Activated naive CD4-positive, alpha-beta T cell treated with anti-CD3 and anti-CD28 coated beads, Interleukin-2, amount 50 U/mL, for 24 hours (primary cell): ENCODE results near the gene PRUNE2.

Experiments
- H3K27ac Mint-ChIP-seq: one replicate; pipeline ENCODE4 v1.8.0; 2021; ENCODE audit warnings: mild to moderate bottlenecking, mixed read lengths
- H3K27me3 Mint-ChIP-seq: one replicate; pipeline ENCODE4 v1.8.0; 2021; ENCODE audit warnings: mixed read lengths
- H3K36me3 Mint-ChIP-seq: one replicate; pipeline ENCODE4 v1.8.0; 2021; ENCODE audit warnings: mixed read lengths
- H3K4me1 Mint-ChIP-seq: one replicate; pipeline ENCODE4 v1.8.0; 2021; ENCODE audit warnings: mixed read lengths
- H3K4me3 Mint-ChIP-seq: one replicate; pipeline ENCODE4 v1.8.0; 2021; ENCODE audit warnings: mild to moderate bottlenecking, mixed read lengths
- H3K9me3 Mint-ChIP-seq: one replicate; pipeline ENCODE4 v1.8.0; 2021; ENCODE audit warnings: mixed read lengths

Gene PRUNE2

GRCh38 chr9:76891279-76891678 is 14.6 kb downstream of the PRUNE2 start:
- Mint-ChIP-seq H3K27ac (no peak overlapping the region), H3K4me1 (no peaks in the 10 kb centered on the region), H3K9me3 (no peaks in the 10 kb centered on the region), H3K4me3 (no peak overlapping the region), H3K36me3 (no peaks in the 10 kb centered on the region), H3K27me3 (peaks cover 3% of the 10 kb centered on the region)

DNA sequence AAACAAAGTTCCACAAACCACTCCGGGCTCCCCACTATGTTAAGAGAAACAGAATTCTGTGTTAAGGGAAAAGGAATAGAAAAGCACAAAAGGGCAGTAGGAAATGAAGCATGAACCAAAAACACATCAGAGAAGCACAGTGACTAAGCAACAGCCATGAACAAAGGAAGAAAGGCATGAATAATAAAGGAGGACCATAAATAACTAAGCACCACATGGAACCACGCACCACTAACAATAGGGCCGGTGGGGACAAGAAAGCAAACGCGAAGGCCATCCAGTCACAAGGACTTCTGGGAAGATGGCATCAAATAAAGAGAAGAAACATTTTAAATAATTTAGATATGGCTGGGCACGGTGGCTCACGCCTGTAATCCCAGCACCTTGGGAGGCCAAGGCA is 18.0 kb downstream of the PRUNE2 start:
- Mint-ChIP-seq H3K9me3 (no peaks in the 10 kb centered on the region), H3K27me3 (peaks cover 2% of the 10 kb centered on the region), H3K27ac (no peak overlapping the region), H3K4me1 (no peaks in the 10 kb centered on the region), H3K4me3 (no peak overlapping the region), H3K36me3 (no peaks in the 10 kb centered on the region)

GRCh38 chr9:76887003-76887821 is 18.7 kb downstream of the PRUNE2 start:
- Mint-ChIP-seq H3K27ac (no peak overlapping the region), H3K36me3 (no peaks in the 10 kb centered on the region), H3K9me3 (no peaks in the 10 kb centered on the region), H3K27me3 (peaks cover 2% of the 10 kb centered on the region), H3K4me1 (no peaks in the 10 kb centered on the region), H3K4me3 (no peak overlapping the region)

- Mint-ChIP-seq H3K4me3 (no peak overlapping the region), H3K27me3 (peaks cover 2% of the 10 kb centered on the region), H3K36me3 (no peaks in the 10 kb centered on the region), H3K9me3 (no peaks in the 10 kb centered on the region), H3K4me1 (no peaks in the 10 kb centered on the region), H3K27ac (no peak overlapping the region)
These were observed 19.6 kb downstream of the PRUNE2 start for GRCh38 chr9:76886318-76886717.

DNA sequence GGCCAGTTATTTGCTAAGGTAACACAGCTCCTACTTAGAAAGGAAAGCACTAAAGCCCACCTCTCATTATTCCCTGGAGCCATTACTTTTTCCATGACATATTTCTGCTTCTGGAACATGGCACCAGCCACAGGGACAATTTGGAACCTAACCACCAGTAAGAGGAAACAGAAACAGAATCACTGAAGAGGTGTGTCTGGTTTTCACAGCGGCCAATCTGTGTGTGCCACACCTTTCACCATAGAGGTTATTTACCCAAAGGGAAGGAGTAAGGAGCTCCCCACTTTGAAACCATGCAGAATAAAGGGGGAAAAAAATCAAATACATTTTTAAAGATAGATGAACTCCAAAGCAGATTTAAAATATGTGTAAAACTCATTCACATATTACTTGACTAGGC is 21.1 kb downstream of the PRUNE2 start:
- Mint-ChIP-seq H3K4me3 (no peak overlapping the region), H3K27me3 (peaks cover 2% of the 10 kb centered on the region), H3K4me1 (no peaks in the 10 kb centered on the region), H3K36me3 (no peaks in the 10 kb centered on the region), H3K9me3 (no peaks in the 10 kb centered on the region), H3K27ac (no peak overlapping the region)

- Mint-ChIP-seq H3K9me3 (no peaks in the 10 kb centered on the region), H3K27ac (no peak overlapping the region), H3K36me3 (no peaks in the 10 kb centered on the region), H3K4me3 (no peak overlapping the region), H3K4me1 (no peaks in the 10 kb centered on the region), H3K27me3 (peaks cover 2% of the 10 kb centered on the region)
These were observed 22.5 kb downstream of the PRUNE2 start for GRCh38 chr9:76883341-76883855.

DNA sequence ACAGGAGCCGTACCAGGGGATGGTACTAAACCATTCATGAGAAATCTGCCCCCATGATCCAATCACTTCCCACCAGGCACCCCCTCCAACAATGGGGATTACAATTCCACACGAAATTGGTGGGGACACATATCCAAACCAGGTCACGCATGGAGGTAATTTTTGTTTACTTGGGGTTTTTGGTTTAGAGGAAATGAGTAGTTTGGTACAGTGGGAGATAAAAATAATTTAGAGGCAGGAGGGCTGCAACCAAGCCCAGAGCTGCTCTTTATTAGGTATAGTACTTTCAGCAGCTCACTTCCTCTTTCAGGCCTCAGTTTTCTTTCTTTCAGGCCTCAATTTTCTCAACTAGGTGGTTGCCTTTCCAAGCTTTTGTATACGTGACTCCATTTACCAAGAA is 23.2 kb downstream of the PRUNE2 start:
- Mint-ChIP-seq H3K36me3 (no peaks in the 10 kb centered on the region), H3K9me3 (no peaks in the 10 kb centered on the region)

DNA sequence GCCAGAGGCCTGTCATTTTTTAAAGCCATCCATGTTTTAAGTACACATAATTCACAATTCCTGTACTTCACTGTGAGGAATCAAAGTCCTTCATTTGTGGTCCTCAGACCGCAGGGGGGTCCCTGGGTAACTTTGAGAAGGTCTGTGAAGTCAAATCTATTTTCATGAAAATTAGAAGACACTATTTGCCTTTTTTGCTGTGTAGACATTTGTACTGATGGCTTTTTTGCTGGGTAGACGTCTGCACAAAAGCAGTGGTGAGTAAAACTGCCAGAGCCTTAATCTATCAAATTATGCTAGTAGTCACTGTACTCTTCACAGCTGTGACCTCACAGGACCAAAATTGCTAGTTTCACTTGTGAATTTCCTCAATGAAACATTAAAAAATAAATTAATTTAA is 25.7 kb downstream of the PRUNE2 start:
- no peaks in the 10 kb centered on the region for H3K27me3 Mint-ChIP-seq
- no peaks in the 10 kb centered on the region for H3K36me3 Mint-ChIP-seq
- H3K27ac Mint-ChIP-seq = no peak overlapping the region
- H3K9me3 Mint-ChIP-seq = no peaks in the 10 kb centered on the region
- H3K4me1 Mint-ChIP-seq = no peaks in the 10 kb centered on the region
- no peak overlapping the region for H3K4me3 Mint-ChIP-seq

More for the DNA sequence above, 23.2 kb downstream of the PRUNE2 start:
- Mint-ChIP-seq H3K4me3 (no peak overlapping the region), H3K27me3 (peaks cover 2% of the 10 kb centered on the region), H3K4me1 (no peaks in the 10 kb centered on the region), H3K27ac (no peak overlapping the region)

DNA sequence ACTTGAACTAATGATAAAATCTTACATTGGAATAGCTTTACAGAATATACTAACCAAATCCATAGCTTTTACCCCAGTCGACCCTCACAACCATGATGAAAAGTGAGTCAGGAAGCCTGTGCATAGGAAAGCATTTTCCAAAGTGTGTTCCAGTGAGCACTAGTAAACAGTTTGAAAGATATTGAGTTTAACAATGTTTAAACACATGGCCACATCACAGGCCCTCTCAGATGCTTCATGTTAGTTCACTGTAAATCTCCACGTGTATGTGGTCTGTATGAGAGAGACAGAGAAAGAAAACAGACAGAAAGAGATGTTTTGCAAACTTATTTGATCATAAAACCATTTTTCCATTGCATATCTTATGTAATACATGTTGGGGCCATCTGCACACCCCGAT is 27.0 kb downstream of the PRUNE2 start:
- Mint-ChIP-seq H3K27ac (no peak overlapping the region), H3K9me3 (no peaks in the 10 kb centered on the region), H3K27me3 (peaks cover 1% of the 10 kb centered on the region), H3K36me3 (no peaks in the 10 kb centered on the region), H3K4me1 (no peaks in the 10 kb centered on the region), H3K4me3 (no peak overlapping the region)

DNA sequence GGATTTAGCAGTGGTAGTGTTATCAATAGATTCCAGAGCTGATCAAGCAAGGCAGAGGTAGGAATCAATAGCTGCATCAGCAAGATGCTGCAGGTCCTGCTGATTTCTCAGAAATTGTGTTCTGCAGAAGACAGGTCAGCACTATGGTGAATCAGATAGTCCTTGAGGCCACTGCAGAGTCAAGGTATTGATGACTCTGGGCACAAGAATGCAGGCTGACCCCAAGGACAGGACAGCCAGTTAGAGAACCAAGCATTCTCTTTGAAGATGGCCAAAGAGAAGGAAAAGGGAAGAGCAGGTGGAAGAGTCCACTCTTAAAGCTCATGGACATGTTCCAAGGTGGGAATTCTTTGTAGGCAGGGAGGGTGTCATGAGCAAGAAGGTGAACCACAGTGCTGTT is 28.0 kb downstream of the PRUNE2 start:
- no peak overlapping the region for H3K27ac Mint-ChIP-seq
- H3K4me3 Mint-ChIP-seq = no peak overlapping the region
- H3K4me1 Mint-ChIP-seq = no peaks in the 10 kb centered on the region
- no peaks in the 10 kb centered on the region for H3K9me3 Mint-ChIP-seq
- H3K36me3 Mint-ChIP-seq = no peaks in the 10 kb centered on the region
- peaks cover 4% of the 10 kb centered on the region for H3K27me3 Mint-ChIP-seq

DNA sequence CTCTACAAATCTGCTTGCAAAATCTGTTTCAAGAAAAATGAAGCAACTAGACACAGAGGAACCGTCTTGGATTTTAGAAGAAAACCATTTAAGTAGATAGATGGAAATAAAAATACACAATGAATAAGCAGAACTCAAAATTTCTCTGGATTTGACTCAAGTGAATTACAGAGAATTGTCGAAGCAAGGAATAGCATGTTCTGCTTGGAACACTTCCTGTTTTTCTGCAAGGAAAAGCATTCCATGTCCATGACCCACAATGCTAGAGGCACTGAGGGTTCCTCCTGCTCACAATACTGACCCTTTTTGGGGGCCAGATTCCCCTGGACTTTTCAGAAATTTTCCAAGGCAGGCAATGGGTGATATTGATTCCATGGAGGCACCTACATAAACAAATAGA is 29.8 kb downstream of the PRUNE2 start:
- Mint-ChIP-seq H3K4me1 (no peaks in the 10 kb centered on the region), H3K4me3 (no peak overlapping the region), H3K36me3 (no peaks in the 10 kb centered on the region), H3K27me3 (peaks cover 5% of the 10 kb centered on the region), H3K27ac (no peak overlapping the region), H3K9me3 (no peaks in the 10 kb centered on the region)

GRCh38 chr9:76873821-76874220 is 32.1 kb downstream of the PRUNE2 start:
- no peaks in the 10 kb centered on the region for H3K4me1 Mint-ChIP-seq

DNA sequence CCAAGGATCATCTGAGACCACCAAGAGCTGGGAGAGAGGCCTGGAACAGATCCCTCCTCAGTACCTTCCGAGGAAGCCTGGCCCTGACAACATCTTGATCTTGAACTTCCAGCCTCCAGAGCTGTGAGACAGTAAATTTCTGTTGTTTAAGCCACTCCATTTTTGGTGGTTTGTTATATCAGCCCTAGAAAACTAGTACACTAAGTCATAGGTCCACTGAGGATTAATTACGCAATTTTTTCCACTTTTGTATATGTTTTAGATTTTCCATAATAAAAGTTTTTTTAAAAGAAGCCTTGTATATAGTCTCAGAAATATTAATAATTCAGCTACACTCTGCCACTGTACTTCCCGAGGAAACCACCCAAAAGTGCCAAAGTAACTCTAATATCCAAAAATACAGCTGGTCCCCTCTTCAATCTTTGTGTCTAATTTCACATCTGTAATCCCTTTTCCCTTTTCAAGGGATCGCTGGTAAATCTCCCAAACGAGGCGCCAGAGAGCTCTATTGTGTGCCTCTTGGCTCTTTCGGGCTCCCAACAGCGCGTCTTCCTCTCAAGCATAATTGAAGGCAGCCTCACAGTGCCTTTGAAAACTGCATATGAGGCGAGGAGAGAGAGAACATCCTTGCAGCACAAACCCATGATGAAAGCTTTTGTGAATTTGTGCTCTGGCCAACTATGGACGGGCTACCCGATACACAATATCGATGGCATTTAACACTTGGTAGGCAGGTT is 32.7 kb downstream of the PRUNE2 start:
- no peaks in the 10 kb centered on the region for H3K9me3 Mint-ChIP-seq
- H3K36me3 Mint-ChIP-seq = no peaks in the 10 kb centered on the region
- H3K4me1 Mint-ChIP-seq = no peaks in the 10 kb centered on the region

More at GRCh38 chr9:76873821-76874220, 32.1 kb downstream of the PRUNE2 start:
- Mint-ChIP-seq H3K36me3 (no peaks in the 10 kb centered on the region), H3K27ac (no peak overlapping the region), H3K9me3 (no peaks in the 10 kb centered on the region), H3K27me3 (peaks cover 5% of the 10 kb centered on the region), H3K4me3 (no peak overlapping the region)

DNA sequence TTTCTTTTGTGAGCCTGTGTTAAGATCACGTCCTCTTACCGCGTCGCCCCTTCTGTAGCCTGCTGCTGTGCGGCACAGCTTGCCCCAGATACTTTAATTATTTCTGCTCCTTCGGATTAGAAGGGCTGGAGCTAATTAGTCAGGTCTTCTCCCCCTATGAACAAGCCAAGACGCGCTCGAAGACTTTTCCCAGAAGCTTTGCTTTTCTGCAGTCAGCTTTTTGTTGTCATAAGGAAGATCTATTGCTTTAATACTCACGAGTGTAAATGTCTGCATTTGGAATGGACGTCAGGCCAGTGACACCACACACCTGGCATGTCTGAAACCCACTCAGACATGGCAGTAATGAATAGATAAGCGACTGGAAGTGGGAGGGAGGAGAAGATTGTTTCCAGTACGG is 37.0 kb downstream of the PRUNE2 start:
- H3K27ac Mint-ChIP-seq = no peak overlapping the region
- H3K27me3 Mint-ChIP-seq = peaks cover 12% of the 10 kb centered on the region
- no peak overlapping the region for H3K4me3 Mint-ChIP-seq

More for the DNA sequence above, 32.7 kb downstream of the PRUNE2 start:
- no peak overlapping the region for H3K27ac Mint-ChIP-seq
- peaks cover 7% of the 10 kb centered on the region for H3K27me3 Mint-ChIP-seq
- H3K4me3 Mint-ChIP-seq = no peak overlapping the region

GRCh38 chr9:76866689-76867088 is 39.2 kb downstream of the PRUNE2 start:
- no peaks in the 10 kb centered on the region for H3K36me3 Mint-ChIP-seq
- H3K4me3 Mint-ChIP-seq = no peak overlapping the region
- no peaks in the 10 kb centered on the region for H3K4me1 Mint-ChIP-seq
- H3K27me3 Mint-ChIP-seq = peaks cover 8% of the 10 kb centered on the region
- H3K9me3 Mint-ChIP-seq = no peaks in the 10 kb centered on the region
- no peak overlapping the region for H3K27ac Mint-ChIP-seq

More for the DNA sequence above, 37.0 kb downstream of the PRUNE2 start:
- H3K9me3 Mint-ChIP-seq = no peaks in the 10 kb centered on the region
- no peaks in the 10 kb centered on the region for H3K36me3 Mint-ChIP-seq
- no peaks in the 10 kb centered on the region for H3K4me1 Mint-ChIP-seq

- Mint-ChIP-seq H3K36me3 (no peaks in the 10 kb centered on the region), H3K27ac (no peak overlapping the region), H3K4me1 (no peaks in the 10 kb centered on the region), H3K4me3 (no peak overlapping the region), H3K27me3 (peaks cover 8% of the 10 kb centered on the region), H3K9me3 (no peaks in the 10 kb centered on the region)
These were observed 42.1 kb downstream of the PRUNE2 start for GRCh38 chr9:76863832-76864231.
